ENCODE measurements around the gene OLA1. TPM values are rescaled to one million over a fixed set of nuclear protein-coding genes. Genes with fewer than 3 reads are reported as not detected.

OLA1 gene
- total and polyA plus RNA-seq, 2 of the 4 experiments (the other 2 are of a cell fraction): 54.7 to 71.2 TPM

GRCh38 chr2:174209325-174209724 lies 39.0 kb downstream of the OLA1 start:
- no TSS peak for BruUV-seq (replicated peaks)
- no peak for DNase-seq
- H3K27me3 ChIP-seq (ENCODE audit: control insufficient read depth, insufficient read depth, low read length): no peaks in the 10 kb centered on the region
- H3K9ac ChIP-seq (ENCODE audit: low read depth, low read length): no peak overlapping the region
- H3K36me3 ChIP-seq (ENCODE audit: control insufficient read depth, insufficient read depth, low read length): 0 out of 2 replicates have a peak, but pooled peaks cover 1% of the 10 kb centered on the region
- TF ChIP-seq SMC3 (IDR thresholded peaks at IDR 0.05; ENCODE audit: low read depth, low read length) (no peak), RAD21 (IDR thresholded peaks at IDR 0.05; ENCODE audit: low read length) (no peak), MAZ (IDR thresholded peaks at IDR 0.05; ENCODE audit: borderline replicate concordance, low read depth, low read length) (no peak), NFE2L2 (IDR thresholded peaks at IDR 0.05; ENCODE audit: low read depth, low read length) (no peak), CHD1 (IDR thresholded peaks at IDR 0.05; ENCODE audit: low read depth, low read length) (no peak), RFX5 (IDR thresholded peaks at IDR 0.05; ENCODE audit: low read depth, low read length) (no peak), BHLHE40 (IDR thresholded peaks at IDR 0.05; ENCODE audit: low read depth, low read length) (no peak), FOS (IDR thresholded peaks at IDR 0.05; ENCODE audit: low read depth, low read length) (no peak), RCOR1 (IDR thresholded peaks at IDR 0.05; ENCODE audit: insufficient replicate concordance, low read length) (no peak), POLR2A (IDR thresholded peaks at IDR 0.05; ENCODE audit: low read depth, low read length) (no peak), MXI1 (IDR thresholded peaks at IDR 0.05; ENCODE audit: borderline replicate concordance, low read depth, low read length) (no peak), CEBPB (IDR thresholded peaks at IDR 0.05; ENCODE audit: low read depth, low read length) (no peak), MAFK (IDR thresholded peaks at IDR 0.05; ENCODE audit: low read depth, low read length) (no peak)
- TF ChIP-seq, protein P1, sequence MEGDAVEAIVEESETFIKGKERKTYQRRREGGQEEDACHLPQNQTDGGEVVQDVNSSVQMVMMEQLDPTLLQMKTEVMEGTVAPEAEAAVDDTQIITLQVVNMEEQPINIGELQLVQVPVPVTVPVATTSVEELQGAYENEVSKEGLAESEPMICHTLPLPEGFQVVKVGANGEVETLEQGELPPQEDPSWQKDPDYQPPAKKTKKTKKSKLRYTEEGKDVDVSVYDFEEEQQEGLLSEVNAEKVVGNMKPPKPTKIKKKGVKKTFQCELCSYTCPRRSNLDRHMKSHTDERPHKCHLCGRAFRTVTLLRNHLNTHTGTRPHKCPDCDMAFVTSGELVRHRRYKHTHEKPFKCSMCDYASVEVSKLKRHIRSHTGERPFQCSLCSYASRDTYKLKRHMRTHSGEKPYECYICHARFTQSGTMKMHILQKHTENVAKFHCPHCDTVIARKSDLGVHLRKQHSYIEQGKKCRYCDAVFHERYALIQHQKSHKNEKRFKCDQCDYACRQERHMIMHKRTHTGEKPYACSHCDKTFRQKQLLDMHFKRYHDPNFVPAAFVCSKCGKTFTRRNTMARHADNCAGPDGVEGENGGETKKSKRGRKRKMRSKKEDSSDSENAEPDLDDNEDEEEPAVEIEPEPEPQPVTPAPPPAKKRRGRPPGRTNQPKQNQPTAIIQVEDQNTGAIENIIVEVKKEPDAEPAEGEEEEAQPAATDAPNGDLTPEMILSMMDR (conservative IDR thresholded peaks at IDR 0.05; ENCODE audit: low read depth, low read length): no peak
- TF ChIP-seq, protein P2, sequence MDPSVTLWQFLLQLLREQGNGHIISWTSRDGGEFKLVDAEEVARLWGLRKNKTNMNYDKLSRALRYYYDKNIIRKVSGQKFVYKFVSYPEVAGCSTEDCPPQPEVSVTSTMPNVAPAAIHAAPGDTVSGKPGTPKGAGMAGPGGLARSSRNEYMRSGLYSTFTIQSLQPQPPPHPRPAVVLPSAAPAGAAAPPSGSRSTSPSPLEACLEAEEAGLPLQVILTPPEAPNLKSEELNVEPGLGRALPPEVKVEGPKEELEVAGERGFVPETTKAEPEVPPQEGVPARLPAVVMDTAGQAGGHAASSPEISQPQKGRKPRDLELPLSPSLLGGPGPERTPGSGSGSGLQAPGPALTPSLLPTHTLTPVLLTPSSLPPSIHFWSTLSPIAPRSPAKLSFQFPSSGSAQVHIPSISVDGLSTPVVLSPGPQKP (IDR thresholded peaks at IDR 0.05; ENCODE audit: borderline replicate concordance, low read depth, low read length): no peak
- TF ChIP-seq, protein P3, sequence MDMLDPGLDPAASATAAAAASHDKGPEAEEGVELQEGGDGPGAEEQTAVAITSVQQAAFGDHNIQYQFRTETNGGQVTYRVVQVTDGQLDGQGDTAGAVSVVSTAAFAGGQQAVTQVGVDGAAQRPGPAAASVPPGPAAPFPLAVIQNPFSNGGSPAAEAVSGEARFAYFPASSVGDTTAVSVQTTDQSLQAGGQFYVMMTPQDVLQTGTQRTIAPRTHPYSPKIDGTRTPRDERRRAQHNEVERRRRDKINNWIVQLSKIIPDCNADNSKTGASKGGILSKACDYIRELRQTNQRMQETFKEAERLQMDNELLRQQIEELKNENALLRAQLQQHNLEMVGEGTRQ (IDR thresholded peaks at IDR 0.05; ENCODE audit: low read depth, low read length): no peak
- no peak overlapping the region for H2BK120ac ChIP-seq (ENCODE audit: low read depth, low read length)
- CTCF ChIA-PET: interaction anchor here (1.4 kb wide), 1 partner anchor 8 kb away, joined by 3 read pairs; no protein-coding TSS in a partner anchor
- no peak overlapping the region for H3K56ac ChIP-seq (ENCODE audit: extremely low read depth, insufficient read depth, low read length)
- peaks cover 4% of the 10 kb centered on the region; the same call in 1 of the 2 replicates for H3K9me1 ChIP-seq (ENCODE audit: insufficient read depth, low read length)
- no peak overlapping the region for H2AK9ac ChIP-seq (replicated peaks; ENCODE audit: low read depth, low read length, poor library complexity)
- H3K4ac ChIP-seq (ENCODE audit: low read depth, low read length): no peak overlapping the region
- peaks cover 13 to 22% of the 10 kb centered on the region in 2 experiments for H3K79me1 ChIP-seq (ENCODE audit: low read depth in 1 of 2, low read length in 2 of 2)
- H3K18ac ChIP-seq (ENCODE audit: low read depth, low read length): no peak overlapping the region
- H2AFZ ChIP-seq (replicated peaks; ENCODE audit: low read length, poor library complexity): no peak overlapping the region
- H3K23ac ChIP-seq (ENCODE audit: low read depth, low read length): no peak overlapping the region
- intact Hi-C loops (cut with micrococcal nuclease) (no loop called here), in situ Hi-C loops (cut with MboI; ENCODE audit: low sequenced_read_pairs) (no loop called here), dilution Hi-C loops (cut with HindIII; ENCODE audit: low sequenced_read_pairs, unreplicated experiment) (no loop called here)
- H3K4me2 ChIP-seq (ENCODE audit: low read depth, low read length): no peak overlapping the region
- no peak overlapping the region for H3K27ac ChIP-seq (ENCODE audit: insufficient read depth, low read length)
- ATAC-seq (ENCODE audit: low read depth): no peak
- no peak overlapping the region for H2AK5ac ChIP-seq (ENCODE audit: low read depth, low read length)
- peaks cover 4% of the 10 kb centered on the region; the same call in 1 of the 2 replicates for H4K20me1 ChIP-seq (ENCODE audit: insufficient read depth, low read length)
- no peaks in the 10 kb centered on the region for H3K9me3 ChIP-seq (ENCODE audit: control insufficient read depth, insufficient read depth, low read length)
- H4K8ac ChIP-seq (ENCODE audit: low read depth in 2 of 2, low read length in 2 of 2): no peak overlapping the region
- no peak overlapping the region for H4K5ac ChIP-seq (ENCODE audit: low read depth, low read length)
- H3K4me3 ChIP-seq (ENCODE audit: insufficient read depth, low read depth, low read length): no peak overlapping the region
- no peak overlapping the region for H4K91ac ChIP-seq (ENCODE audit: insufficient read depth, low read depth, low read length)
- H3K4me1 ChIP-seq (ENCODE audit: control insufficient read depth, insufficient read depth, low read length): no peaks in the 10 kb centered on the region
- 100% methylated on average over 1 of the region's 2 CpGs; no CpG with 5 or more reads in 1 of the 2 experiments for WGBS, 2 experiments (ENCODE audit: extremely low coverage in 2 of 2, insufficient read length in 1 of 2)
- no peak overlapping the region for H2BK15ac ChIP-seq (ENCODE audit: low read depth, low read length)
- H2BK5ac ChIP-seq (ENCODE audit: low read depth, low read length, poor library complexity, severe bottlenecking): no peak overlapping the region
- no peak overlapping the region for H2BK20ac ChIP-seq (ENCODE audit: low read depth, low read length)
- POLR2A ChIA-PET (ENCODE audit: unreplicated experiment): no interaction called here
- H3K14ac ChIP-seq (replicated peaks; ENCODE audit: low read depth, low read length): no peak overlapping the region

Measured in IMR-90 (cell line).